ENCODE data around the gene TPD52L1.
"Not testable (repeated sequence)": the region's sequence is repeated elsewhere in the genome, so short reads cannot be mapped to it uniquely, and the experiment has no call there.

The TPD52L1 gene

GRCh38 chr6:125124049-125124669 is 29.4 kb upstream of the TPD52L1 start:
- Histone ChIP-seq H3K9me3 (ENCODE audit: severe bottlenecking) (no peaks in the 10 kb centered on the region), H3K4me3 (ENCODE audit: low read depth, low read length) (no peak overlapping the region), H3K36me3 (no peaks in the 10 kb centered on the region), H3K27me3 (ENCODE audit: insufficient read depth, low read depth, severe bottlenecking) (no peaks in the 10 kb centered on the region), H3K27ac (peak overlapping the region; percentile 41; the same call in 1 of the 2 replicates)
- no peak for TF ChIP-seq CTCF (IDR thresholded peaks at IDR 0.05; ENCODE audit: low read depth, low read length)
- DNase-seq = peak; percentile 39

DNA sequence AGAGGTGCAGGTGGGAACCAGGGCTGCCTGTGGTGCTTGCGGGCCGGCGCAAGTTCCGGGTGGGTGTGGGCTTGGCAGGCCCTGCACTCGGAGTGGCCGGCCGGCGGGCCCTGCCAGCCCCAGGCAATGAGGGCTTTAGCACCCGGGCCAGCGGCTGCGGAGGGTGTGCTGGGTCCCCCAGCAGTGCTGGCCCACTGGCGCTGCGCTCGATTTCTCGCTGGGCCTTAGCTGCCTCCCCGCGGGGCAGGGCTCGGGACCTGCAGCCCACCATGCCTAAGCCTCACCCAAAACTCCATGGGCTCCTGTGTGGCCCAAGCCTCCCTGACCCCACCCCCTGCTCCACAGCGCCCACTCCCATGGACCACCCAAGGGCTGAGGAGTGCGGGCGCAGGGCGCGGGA is 27.7 kb upstream of the TPD52L1 start:
- not testable (repeated sequence) for H3K27me3 ChIP-seq (ENCODE audit: insufficient read depth, low read depth, severe bottlenecking); H3K36me3 ChIP-seq; H3K9me3 ChIP-seq (ENCODE audit: severe bottlenecking); H3K27ac ChIP-seq; H3K4me3 ChIP-seq (ENCODE audit: low read depth, low read length); DNase-seq

DNA sequence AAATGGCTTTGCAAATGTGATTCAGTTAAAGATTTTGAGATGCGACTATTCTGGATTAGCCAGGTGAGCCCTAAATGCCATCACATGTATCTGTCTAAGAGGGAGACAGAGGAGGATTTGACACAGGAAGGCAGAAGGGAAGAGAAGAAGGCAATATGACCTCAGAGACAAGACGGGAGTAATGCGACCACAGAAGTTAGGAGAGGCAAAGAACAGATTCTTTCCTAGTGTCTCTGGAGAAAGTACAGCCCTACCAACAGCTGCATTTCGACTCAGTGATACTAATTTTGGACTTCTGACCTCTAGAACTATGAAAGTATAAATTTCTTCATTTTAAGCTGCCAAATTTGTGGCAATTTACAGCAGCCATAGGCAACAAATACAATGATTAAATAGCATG is 24.2 kb upstream of the TPD52L1 start:
- no peak overlapping the region for H3K27ac ChIP-seq
- no peaks in the 10 kb centered on the region for H3K36me3 ChIP-seq
- no peak for TF ChIP-seq CTCF (IDR thresholded peaks at IDR 0.05; ENCODE audit: low read depth, low read length)
- H3K9me3 ChIP-seq (ENCODE audit: severe bottlenecking) = no peaks in the 10 kb centered on the region
- H3K4me3 ChIP-seq (ENCODE audit: low read depth, low read length) = no peak overlapping the region
- H3K27me3 ChIP-seq (ENCODE audit: insufficient read depth, low read depth, severe bottlenecking) = no peaks in the 10 kb centered on the region
- DNase-seq = no peak

DNA sequence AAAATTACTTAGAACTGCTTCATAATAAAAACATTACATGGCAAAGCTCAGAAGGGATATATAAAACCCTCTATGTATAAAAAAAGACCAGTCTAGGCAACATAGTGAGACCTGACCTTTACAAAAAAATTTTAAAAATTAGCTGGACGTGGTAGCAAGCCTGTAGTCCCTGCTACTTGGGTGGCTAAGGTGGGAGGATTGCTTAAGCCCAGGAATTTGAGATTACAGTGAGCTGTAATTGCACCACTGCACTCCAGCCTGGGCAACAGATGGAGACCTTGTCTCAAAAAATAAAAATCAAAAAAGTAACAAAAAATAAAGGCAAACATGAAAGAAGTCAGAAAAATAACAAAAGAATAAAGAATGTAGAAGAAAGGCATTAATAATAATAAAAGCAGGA is 21.5 kb upstream of the TPD52L1 start:
- H3K27me3 ChIP-seq (ENCODE audit: insufficient read depth, low read depth, severe bottlenecking) = no peaks in the 10 kb centered on the region
- TF ChIP-seq CTCF (IDR thresholded peaks at IDR 0.05; ENCODE audit: low read depth, low read length) = no peak
- no peaks in the 10 kb centered on the region for H3K9me3 ChIP-seq (ENCODE audit: severe bottlenecking)
- no peak overlapping the region for H3K27ac ChIP-seq
- DNase-seq = no peak
- no peaks in the 10 kb centered on the region for H3K36me3 ChIP-seq
- no peak overlapping the region for H3K4me3 ChIP-seq (ENCODE audit: low read depth, low read length)

GRCh38 chr6:125136378-125136777 is 17.2 kb upstream of the TPD52L1 start:
- H3K27ac ChIP-seq = no peak overlapping the region
- H3K36me3 ChIP-seq = no peaks in the 10 kb centered on the region
- no peaks in the 10 kb centered on the region for H3K27me3 ChIP-seq (ENCODE audit: insufficient read depth, low read depth, severe bottlenecking)
- TF ChIP-seq CTCF (IDR thresholded peaks at IDR 0.05; ENCODE audit: low read depth, low read length) = no peak
- DNase-seq = no peak
- H3K4me3 ChIP-seq (ENCODE audit: low read depth, low read length) = no peak overlapping the region
- H3K9me3 ChIP-seq (ENCODE audit: severe bottlenecking) = no peaks in the 10 kb centered on the region

- DNase-seq = no peak
- Histone ChIP-seq H3K27me3 (ENCODE audit: insufficient read depth, low read depth, severe bottlenecking) (no peaks in the 10 kb centered on the region), H3K36me3 (no peaks in the 10 kb centered on the region), H3K4me3 (ENCODE audit: low read depth, low read length) (no peak overlapping the region), H3K27ac (no peak overlapping the region), H3K9me3 (ENCODE audit: severe bottlenecking) (no peaks in the 10 kb centered on the region)
- no peak for TF ChIP-seq CTCF (IDR thresholded peaks at IDR 0.05; ENCODE audit: low read depth, low read length)
Observed at GRCh38 chr6:125138083-125138482, 15.5 kb upstream of the TPD52L1 start.
